ENCODE results near the gene AGAP3.

Gene AGAP3

GRCh38 chr7:151123158-151123821 is 37.0 kb downstream of the AGAP3 start:
- DNase-seq (ENCODE audit: low read depth, low spot score), result no peak

GRCh38 chr7:151123822-151124464 is 37.7 kb downstream of the AGAP3 start:
- DNase-seq (ENCODE audit: low read depth, low spot score), result peak; percentile 67

GRCh38 chr7:151124481-151124880 is 38.2 kb downstream of the AGAP3 start:
- DNase-seq (ENCODE audit: low read depth, low spot score), result no peak

GRCh38 chr7:151124899-151125399 is 38.7 kb downstream of the AGAP3 start:
- no peak for DNase-seq (ENCODE audit: low read depth, low spot score)

- DNase-seq (ENCODE audit: low read depth, low spot score), result no peak
Observed at GRCh38 chr7:151125470-151125845, 39.2 kb downstream of the AGAP3 start.

- no peak for DNase-seq (ENCODE audit: low read depth, low spot score)
Observed at GRCh38 chr7:151125846-151126481, 39.7 kb downstream of the AGAP3 start.

GRCh38 chr7:151126491-151127137 is 40.3 kb downstream of the AGAP3 start:
- DNase-seq (ENCODE audit: low read depth, low spot score), result no peak

GRCh38 chr7:151128144-151128543 is 41.9 kb downstream of the AGAP3 start:
- no peak for DNase-seq (ENCODE audit: low read depth, low spot score)

GRCh38 chr7:151128716-151129115 is 42.4 kb downstream of the AGAP3 start:
- no peak for DNase-seq (ENCODE audit: low read depth, low spot score)

- DNase-seq (ENCODE audit: low read depth, low spot score), result no peak
Observed at GRCh38 chr7:151129117-151129959, 43.1 kb downstream of the AGAP3 start.

GRCh38 chr7:151129960-151130591 is 43.8 kb downstream of the AGAP3 start:
- DNase-seq (ENCODE audit: low read depth, low spot score), result no peak

GRCh38 chr7:151130741-151131157 is 44.5 kb downstream of the AGAP3 start:
- no peak for DNase-seq (ENCODE audit: low read depth, low spot score)

- no peak for DNase-seq (ENCODE audit: low read depth, low spot score)
Observed at GRCh38 chr7:151131224-151131591, 44.9 kb downstream of the AGAP3 start.

GRCh38 chr7:151131592-151132293 is 45.5 kb downstream of the AGAP3 start:
- DNase-seq (ENCODE audit: low read depth, low spot score), result no peak

- DNase-seq (ENCODE audit: low read depth, low spot score), result no peak
Observed at GRCh38 chr7:151132461-151133205, 46.4 kb downstream of the AGAP3 start.

GRCh38 chr7:151133266-151133985 is 47.2 kb downstream of the AGAP3 start:
- no peak for DNase-seq (ENCODE audit: low read depth, low spot score)

- no peak for DNase-seq (ENCODE audit: low read depth, low spot score)
Observed at GRCh38 chr7:151133986-151134742, 47.9 kb downstream of the AGAP3 start.

Measured in activated CD4-positive, CD25-positive, alpha-beta regulatory T cell treated with anti-CD3 and anti-CD28 coated beads, Interleukin-2, amount 50 U/mL, for 16 hours (primary cell).